GOT3 (cell line): ENCODE results near the gene ZNF773.
A peak's percentile ranks its signal among the peaks of the same experiment; 100 is the strongest.
"Not testable (repeated sequence)": the region's sequence is repeated elsewhere in the genome, so short reads cannot be mapped to it uniquely, and the experiment has no call there.

ENCODE experiments used
- DNase-seq: peaks from one replicate; lab custom pipeline; 2025; ENCODE audit warnings: mixed read lengths; lab: John Stamatoyannopoulos, UW

The ZNF773 gene

GRCh38 chr19:57499680-57500395 is at the start of gene ZNF773:
Gene ZNF773 (plus strand): TSS chr19:57499938. CDS start chr19:57500081, 143 bp downstream.
- DNase-seq: peak; percentile 53

- DNase-seq: no peak
These were observed 47.4 kb upstream of the ZNF773 start for GRCh38 chr19:57452307-57452706.

DNA sequence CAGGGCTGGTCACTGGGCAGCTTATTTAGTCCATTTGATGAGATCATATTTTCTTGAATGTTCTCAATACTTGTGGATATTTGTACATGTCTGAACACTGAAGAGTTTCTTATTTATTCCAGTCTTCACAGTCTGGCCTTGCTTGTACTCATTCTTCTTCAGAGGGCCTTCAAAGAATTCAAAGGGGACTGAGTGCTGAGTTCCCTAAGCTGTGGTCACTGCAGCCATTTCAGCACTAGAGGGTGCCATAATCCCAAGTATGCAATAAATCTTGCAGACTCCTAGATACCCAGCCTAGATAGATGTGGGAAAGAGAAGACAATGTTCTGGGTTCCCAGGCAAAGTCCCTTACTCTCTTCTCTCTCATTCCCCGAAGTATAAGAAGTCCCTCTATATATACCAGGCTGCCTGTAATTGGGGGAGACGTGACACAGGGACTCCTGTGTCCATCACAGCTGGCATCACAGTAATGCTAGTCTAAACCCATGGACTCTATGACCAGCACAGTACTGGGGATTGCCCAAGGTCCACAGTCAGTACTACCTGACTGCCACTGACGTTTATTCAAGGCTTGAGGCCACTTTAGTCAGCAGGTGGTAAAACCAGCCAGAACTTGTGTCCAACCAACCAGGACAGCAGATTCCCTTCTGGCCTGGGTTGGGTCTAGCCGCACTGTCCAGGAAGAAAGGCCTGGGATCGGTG is 33.9 kb upstream of the ZNF773 start:
- DNase-seq: no peak

DNA sequence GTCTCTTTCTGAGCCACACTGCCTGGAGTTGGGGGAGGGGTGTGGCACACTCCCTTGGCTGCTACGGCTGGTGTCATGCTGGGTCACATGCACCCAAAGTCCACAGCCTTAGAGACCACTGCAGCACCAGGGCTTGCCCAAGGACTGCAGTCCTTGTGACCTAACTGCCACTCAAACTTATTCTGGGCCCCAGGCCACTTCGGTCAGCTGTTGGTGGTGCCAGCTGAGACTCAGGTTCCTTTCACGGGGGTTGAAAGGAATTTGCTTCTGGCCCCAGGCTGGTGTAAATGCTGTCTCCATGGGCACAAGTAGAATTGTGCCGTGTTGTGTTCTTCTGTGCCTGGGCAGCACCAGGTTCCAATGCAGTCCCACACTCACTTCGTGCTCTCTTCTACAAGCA is 33.2 kb upstream of the ZNF773 start:
- DNase-seq: no peak

- no peak for DNase-seq
These were observed 26.1 kb upstream of the ZNF773 start for GRCh38 chr19:57473646-57474045.

GRCh38 chr19:57477191-57478008 is 22.3 kb upstream of the ZNF773 start, which contains the start of gene ZNF772:
Gene ZNF772 (minus strand): TSS chr19:57477566. CDS start chr19:57477309, 257 bp downstream.
- peak; percentile 51 for DNase-seq

DNA sequence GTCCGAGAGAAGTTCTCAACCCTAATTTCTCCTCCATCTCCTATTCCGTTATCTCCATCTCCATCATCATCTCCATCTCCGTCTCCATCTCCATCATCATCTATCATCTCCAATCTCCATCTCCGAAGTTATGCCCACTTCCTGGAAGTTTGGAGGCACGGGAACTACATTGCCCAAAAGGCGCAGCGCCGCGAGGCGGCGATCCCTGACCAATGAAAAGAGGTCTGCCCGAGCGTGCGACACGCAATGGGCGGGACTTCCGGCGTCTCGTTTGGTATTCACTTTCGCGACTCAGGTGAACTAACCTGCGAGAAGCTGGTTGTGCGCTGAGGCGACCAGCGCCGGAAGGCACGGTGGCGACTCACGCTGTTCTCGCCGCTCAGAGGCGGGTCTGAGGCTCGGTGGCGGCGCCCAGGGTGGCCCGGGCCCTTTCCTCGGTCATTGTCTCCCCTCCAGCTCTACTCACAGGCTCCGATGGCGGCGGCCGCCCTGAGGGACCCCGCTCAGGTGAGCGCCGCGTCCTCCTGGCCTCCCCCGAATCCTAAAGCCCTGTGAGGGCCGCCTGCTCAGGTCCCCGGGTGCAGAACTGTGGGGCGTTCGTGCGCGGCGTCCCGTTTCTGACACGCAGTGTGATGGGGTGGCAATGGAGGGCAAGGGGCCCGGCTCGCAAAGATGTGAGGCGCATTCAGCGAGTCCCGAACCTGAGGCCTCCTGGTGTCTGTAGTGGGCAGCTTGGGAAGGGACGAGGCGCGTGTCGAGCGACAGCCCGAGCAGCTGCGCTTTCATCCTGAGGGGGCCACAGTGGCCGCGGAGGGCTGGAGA is 12.1 kb upstream of the ZNF773 start, which contains the start of gene ZNF419:
Gene ZNF419 (plus strand): TSS at position 274 of the 822 bp plus-strand sequence. CDS start 201 bp downstream, at position 475.
- peak; percentile 67 for DNase-seq

DNA sequence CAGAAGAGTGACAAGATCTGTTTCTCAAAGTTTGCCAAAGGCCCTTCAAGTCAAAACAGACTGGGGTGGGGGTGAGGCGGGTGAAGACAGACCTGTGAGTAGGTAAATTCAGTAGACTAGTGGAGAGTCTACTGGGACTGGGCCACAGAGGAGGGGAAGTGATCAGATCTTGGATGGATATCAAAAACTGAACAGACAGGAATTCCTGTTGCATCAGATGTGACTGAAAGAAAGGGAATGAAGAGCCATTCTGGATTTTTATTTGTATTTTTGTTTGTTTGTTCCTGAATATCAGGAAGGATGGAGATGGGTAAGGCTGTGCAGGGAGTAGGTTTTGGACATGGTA is 11.5 kb upstream of the ZNF773 start:
- DNase-seq: not testable (repeated sequence)

- DNase-seq: not testable (repeated sequence)
These were observed 432 bp upstream of the ZNF773 start for GRCh38 chr19:57499332-57499679.

- DNase-seq: not testable (repeated sequence)
These were observed 662 bp downstream of the ZNF773 start for GRCh38 chr19:57500400-57500799.

- no peak for DNase-seq
These were observed 6.4 kb downstream of the ZNF773 start for GRCh38 chr19:57506163-57506562.

DNA sequence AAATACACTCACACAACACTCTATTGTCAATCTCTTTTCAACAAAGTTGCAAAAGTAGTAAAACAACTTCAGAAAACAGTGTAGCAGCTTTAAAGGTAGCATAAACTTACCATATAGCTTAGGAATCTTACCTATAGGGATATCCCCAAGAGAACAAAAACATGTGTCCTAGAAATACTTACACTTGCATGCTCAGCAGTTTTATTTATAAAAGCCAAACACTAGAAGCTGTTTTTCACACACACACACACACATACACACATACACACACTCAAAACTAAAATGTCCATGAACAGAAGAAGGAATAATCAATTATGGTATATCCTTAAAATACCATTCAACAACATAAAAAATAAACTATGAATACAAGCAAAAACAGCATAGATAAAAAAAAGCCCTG is 11.7 kb downstream of the ZNF773 start:
- DNase-seq: no peak

- no peak for DNase-seq
These were observed 13.1 kb downstream of the ZNF773 start for GRCh38 chr19:57512845-57513244.

- no peak for DNase-seq
These were observed 15.5 kb downstream of the ZNF773 start for GRCh38 chr19:57515255-57515654.

GRCh38 chr19:57518021-57518420 is 18.3 kb downstream of the ZNF773 start:
- DNase-seq: not testable (repeated sequence)

DNA sequence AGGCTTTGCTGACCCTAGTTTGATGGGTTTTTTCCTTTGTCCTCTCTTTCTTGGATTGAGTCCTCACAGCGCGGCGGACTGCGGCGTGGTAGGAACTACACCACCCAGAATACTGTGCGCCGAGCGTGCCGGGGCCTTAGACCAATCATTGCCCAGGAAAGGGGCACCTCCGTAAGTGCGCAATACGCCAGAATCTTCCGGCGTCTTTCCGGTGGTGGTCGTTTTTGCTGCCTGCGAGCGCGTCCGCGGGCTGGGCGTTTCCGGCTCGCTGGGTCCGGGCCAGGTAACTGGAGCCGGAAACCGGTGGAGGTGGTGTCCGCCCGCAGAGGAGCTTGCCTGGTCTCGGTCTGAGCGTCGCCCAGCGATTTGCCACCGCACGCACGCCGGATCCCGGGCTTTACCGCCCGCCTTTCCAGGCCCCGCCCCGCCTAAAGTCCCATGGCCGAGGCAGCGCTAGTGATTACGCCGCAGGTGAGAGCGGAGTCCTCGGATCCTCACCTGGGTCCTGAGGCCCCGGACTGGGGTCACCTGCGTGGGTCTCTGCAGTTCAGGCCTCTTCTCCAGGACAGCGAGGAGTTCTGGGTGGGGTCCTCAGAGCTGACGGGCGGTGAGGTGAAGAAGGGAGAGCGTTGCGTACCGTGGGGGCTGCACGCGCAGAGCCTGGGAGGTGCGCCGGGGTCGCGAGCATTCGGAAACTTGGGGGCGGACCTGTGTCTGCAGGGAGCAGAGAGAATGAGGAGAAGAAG is 27.6 kb downstream of the ZNF773 start, which contains the start of gene ZNF549:
Gene ZNF549 (plus strand): TSS at position 221 of the 746 bp plus-strand sequence. CDS start 218 bp downstream, at position 439.
- DNase-seq: peak; percentile 47

DNA sequence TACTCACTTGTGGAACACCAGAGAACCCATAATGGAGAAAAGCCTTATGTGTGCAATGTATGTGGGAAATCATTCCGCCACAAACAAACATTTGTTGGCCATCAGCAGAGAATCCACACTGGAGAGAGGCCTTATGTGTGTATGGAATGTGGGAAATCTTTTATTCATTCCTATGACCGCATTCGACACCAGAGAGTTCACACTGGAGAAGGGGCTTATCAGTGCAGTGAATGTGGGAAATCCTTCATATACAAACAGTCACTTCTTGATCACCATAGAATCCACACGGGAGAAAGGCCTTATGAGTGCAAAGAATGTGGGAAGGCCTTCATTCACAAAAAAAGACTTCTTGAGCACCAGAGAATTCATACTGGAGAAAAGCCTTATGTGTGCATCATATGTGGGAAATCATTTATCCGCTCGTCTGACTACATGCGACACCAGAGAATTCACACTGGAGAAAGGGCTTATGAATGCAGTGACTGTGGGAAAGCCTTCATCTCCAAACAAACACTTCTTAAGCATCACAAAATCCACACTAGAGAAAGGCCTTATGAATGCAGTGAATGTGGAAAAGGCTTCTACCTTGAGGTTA is 38.3 kb downstream of the ZNF773 start:
- no peak for DNase-seq

- no peak for DNase-seq
These were observed 46.8 kb downstream of the ZNF773 start for GRCh38 chr19:57546513-57546912.

- no peak for DNase-seq
These were observed 52.7 kb downstream of the ZNF773 start for GRCh38 chr19:57552432-57552831.

DNA sequence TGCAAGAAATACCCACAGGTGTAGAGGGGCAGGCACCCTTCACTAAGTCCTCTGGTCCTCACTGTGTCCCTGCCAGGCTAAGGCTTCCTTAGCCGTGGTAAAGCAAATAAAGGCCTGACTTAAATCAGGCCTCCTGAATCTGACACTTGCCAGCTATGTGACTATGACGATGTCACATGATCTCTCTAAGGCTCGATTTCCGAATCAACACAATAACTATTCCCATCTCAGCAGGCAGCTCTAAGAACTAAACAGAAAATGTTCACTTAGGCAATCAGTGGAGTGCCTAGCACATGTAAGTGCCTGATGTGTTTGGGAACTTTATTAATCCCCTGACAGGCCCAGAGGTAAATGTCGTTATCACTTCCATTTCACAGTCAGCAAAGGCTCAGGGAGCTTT is 57.9 kb downstream of the ZNF773 start:
- DNase-seq: no peak
